ENCODE data around the gene VPS37C.
"Not testable (repeated sequence)": the region's sequence is repeated elsewhere in the genome, so short reads cannot be mapped to it uniquely, and the experiment has no call there.

The VPS37C gene

DNA sequence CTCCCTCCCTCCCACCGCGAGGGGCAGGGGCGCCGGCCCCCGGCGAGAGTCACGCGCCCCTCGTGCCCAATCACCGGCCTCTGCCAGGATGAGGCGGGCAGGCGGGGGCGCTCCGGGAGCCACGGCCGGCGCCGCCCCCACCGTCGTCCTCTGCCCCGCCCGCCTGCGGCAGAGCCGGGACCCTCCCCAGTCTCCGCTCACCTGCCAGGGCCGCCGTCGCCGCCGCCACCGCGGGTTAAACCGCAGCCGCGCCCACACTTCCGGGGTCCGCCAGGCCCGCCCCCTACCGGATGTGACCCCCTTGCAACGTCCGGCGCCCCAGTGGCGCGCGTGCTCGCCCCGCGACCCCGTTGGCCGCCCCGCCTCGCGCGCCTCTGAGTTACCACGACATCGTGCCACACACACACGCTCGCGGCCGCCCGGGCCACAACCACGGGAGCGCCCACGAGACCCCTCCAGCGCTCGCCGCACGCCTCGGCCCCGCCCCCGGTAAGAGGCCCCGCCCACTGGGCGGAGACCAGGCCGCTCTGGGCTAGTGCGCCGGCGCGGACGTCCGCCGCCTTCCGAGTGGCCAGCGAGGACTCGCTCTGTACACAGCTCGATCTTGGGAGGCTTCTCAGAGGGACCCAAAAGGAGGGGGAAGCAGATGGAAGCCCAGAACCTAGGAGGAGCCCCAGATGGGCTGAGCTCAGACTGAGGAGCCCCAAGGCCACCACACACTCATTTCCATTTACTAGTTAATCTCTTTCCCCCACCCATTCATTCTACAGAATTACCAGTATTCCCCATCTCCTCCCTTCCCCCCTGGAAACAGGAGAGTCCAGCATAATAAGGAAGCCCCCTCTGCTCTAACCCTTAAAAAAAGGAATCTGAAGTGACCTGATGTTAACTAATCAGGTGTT is at the start of gene VPS37C:
Gene VPS37C (minus strand): TSS at position 237 of the 902 bp plus-strand sequence. CDS start 22,597 bp downstream, outside the sequence.
- no peak for TF ChIP-seq CTCF (IDR thresholded peaks at IDR 0.05)

DNA sequence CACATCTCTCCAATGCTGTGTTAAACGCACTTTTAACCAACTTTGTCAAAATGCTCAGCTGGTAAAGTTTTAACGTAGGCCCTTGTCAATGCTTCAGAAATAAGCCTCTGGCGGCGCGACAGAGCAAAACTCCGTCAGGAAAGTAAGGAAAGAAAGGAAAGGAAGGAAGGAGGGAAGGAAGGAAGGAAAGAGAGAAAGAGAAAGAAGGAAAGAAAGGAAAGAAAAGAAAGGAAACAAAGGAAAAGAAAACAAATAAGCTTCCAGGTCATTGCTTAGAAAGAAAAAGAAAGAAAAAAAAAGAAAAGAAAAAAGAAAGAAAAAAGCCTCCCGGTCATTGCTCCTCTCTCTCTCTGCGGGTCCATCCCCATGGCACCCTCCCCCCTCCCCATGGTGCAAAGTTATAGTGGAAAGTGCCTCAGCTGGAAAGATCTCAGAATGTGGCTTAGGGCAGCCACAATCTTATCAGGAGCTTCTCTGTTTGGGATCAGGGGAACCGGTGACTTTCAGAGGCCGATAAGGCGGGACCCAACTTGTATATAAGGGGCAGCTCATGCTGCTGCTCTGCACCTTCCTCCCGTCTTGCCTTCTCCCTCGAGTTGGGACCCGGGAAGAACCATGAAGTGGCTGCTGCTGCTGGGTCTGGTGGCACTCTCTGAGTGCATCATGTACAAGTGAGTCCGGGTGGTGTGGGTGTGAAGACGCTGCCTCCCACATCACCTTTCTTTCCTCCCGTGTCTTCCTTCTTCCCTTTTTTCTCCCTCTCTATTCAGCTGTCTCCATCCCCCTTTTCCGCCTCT is 41.9 kb upstream of the VPS37C start, which contains the start of gene PGA3:
Gene PGA3 (plus strand): TSS at position 566 of the 797 bp plus-strand sequence. CDS start 50 bp downstream, at position 616.
- not testable (repeated sequence) for TF ChIP-seq CTCF (IDR thresholded peaks at IDR 0.05)

DNA sequence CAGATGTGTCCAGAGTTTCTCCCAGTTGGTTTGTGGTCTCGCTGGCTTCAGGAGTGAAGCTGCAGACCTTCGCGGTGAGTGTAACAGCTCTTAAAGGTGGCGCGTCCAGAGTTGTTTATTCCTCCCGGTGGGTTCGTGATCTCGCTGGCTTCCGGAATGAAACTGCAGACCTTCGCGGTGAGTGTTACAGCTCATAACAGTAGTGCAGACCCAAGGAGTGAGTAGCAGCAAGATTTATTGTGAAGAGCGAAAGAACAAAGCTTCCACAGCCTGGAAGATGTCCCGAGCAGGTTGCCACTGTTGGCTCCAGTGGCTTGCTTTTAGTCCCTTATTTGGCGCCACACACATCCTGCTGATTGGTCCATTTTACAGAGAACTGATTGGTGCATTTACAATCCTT is 40.2 kb upstream of the VPS37C start:
- TF ChIP-seq CTCF (IDR thresholded peaks at IDR 0.05): no peak

- TF ChIP-seq CTCF (IDR thresholded peaks at IDR 0.05): no peak
Observed at GRCh38 chr11:61198948-61199523, 37.8 kb upstream of the VPS37C start.

DNA sequence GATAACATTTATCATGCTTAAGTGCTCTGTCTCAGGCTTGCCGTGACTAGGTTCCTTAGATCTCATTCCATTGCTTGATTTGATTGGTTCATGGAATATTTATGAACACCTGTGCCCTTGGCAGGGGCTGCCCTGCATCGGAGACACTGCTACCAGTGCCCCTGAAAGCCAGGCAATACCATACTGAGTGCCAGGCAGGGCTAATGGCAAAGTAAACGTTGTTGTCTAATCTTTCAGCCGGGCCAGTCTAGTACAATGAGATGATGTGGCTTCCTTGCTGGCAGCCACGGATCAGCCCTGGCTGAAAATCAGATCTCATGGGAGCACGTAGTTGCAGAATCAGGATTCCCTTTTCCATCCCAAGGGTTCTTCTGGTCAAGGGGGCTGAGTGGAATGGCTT is 37.1 kb upstream of the VPS37C start:
- TF ChIP-seq CTCF (IDR thresholded peaks at IDR 0.05): no peak

- TF ChIP-seq CTCF (IDR thresholded peaks at IDR 0.05): no peak
Observed at GRCh38 chr11:61195719-61196118, 34.5 kb upstream of the VPS37C start.

GRCh38 chr11:61194981-61195695 is 33.9 kb upstream of the VPS37C start:
- no peak for TF ChIP-seq CTCF (IDR thresholded peaks at IDR 0.05)
